Activated CD8-positive, alpha-beta memory T cell treated with anti-CD3 and anti-CD28 coated beads, Interleukin-2, amount 50 U/mL, for 24 hours (primary cell): Measurements from ENCODE around the gene TMED9.
"Not testable (repeated sequence)": the region's sequence is repeated elsewhere in the genome, so short reads cannot be mapped to it uniquely, and the experiment has no call there.

ENCODE experiments used
- DNase-seq: peaks from one replicate; pipeline ENCODE4 v3.0.0-alpha.2; 2020; ENCODE audit errors: extremely low read depth

The TMED9 gene

GRCh38 chr5:177592010-177592834 lies at the start of gene TMED9:
Gene TMED9, plus strand, starts transcription at chr5:177592203. Its CDS starts 12 bp downstream, at chr5:177592215.
- DNase-seq, result peak; percentile 64

GRCh38 chr5:177542816-177543465 lies 49.1 kb upstream of the TMED9 start:
- no peak for DNase-seq

GRCh38 chr5:177545487-177546257 lies 46.3 kb upstream of the TMED9 start:
- no peak for DNase-seq

- DNase-seq, result no peak
These were observed 45.7 kb upstream of the TMED9 start for GRCh38 chr5:177546258-177546741.

- no peak for DNase-seq
These were observed 44.3 kb upstream of the TMED9 start for GRCh38 chr5:177547736-177548135.

- no peak for DNase-seq
These were observed 43.5 kb upstream of the TMED9 start for GRCh38 chr5:177548495-177548894.

- no peak for DNase-seq
These were observed 41.9 kb upstream of the TMED9 start for GRCh38 chr5:177550122-177550521.

- DNase-seq, result no peak
These were observed 39.1 kb upstream of the TMED9 start for GRCh38 chr5:177552839-177553455.

GRCh38 chr5:177553671-177554429 lies 38.2 kb upstream of the TMED9 start:
- no peak for DNase-seq

GRCh38 chr5:177554474-177555111 lies 37.4 kb upstream of the TMED9 start, which contains the start of gene FAM193B:
Gene FAM193B, minus strand, starts transcription at chr5:177554563. Its CDS starts 105 bp downstream, at chr5:177554458.
- DNase-seq, result peak; percentile 91

- DNase-seq, result no peak
These were observed 36.8 kb upstream of the TMED9 start for GRCh38 chr5:177555228-177555627.

GRCh38 chr5:177555665-177556064 lies 36.3 kb upstream of the TMED9 start:
- DNase-seq, result no peak

GRCh38 chr5:177557041-177557647 lies 34.9 kb upstream of the TMED9 start:
- DNase-seq, result no peak

- DNase-seq, result no peak
These were observed 34.2 kb upstream of the TMED9 start for GRCh38 chr5:177557796-177558195.

GRCh38 chr5:177559446-177559941 lies 32.5 kb upstream of the TMED9 start:
- not testable (repeated sequence) for DNase-seq

- DNase-seq, result no peak
These were observed 27.0 kb upstream of the TMED9 start for GRCh38 chr5:177565046-177565445.

GRCh38 chr5:177568326-177568725 lies 23.7 kb upstream of the TMED9 start:
- DNase-seq, result no peak

- no peak for DNase-seq
These were observed 22.1 kb upstream of the TMED9 start for GRCh38 chr5:177569894-177570293.

GRCh38 chr5:177575488-177575887 lies 16.5 kb upstream of the TMED9 start:
- no peak for DNase-seq

- no peak for DNase-seq
These were observed 15.8 kb upstream of the TMED9 start for GRCh38 chr5:177576169-177576568.
